SK-N-SH (cell line): Measurements from ENCODE around the gene SOD3.

Experiments used
- CTCF ChIP-seq: fragments of 200-600 bp; sonication (generic); IDR thresholded peaks from 2 replicates; pipeline ENCODE4 v1.6.1; 2017; ENCODE audit warnings: antibody characterized with exemption, mild to moderate bottlenecking, moderate library complexity
- FOXM1 ChIP-seq: IDR thresholded peaks from 2 replicates; pipeline ENCODE4 v1.4.0; 2012; ENCODE audit warnings: low read depth, mild to moderate bottlenecking
- GABPA ChIP-seq: IDR thresholded peaks from 2 replicates; pipeline ENCODE4 v1.4.0; 2012; ENCODE audit warnings: low read depth, mild to moderate bottlenecking
- MEF2A ChIP-seq: IDR thresholded peaks from 2 replicates; pipeline ENCODE4 v1.4.0; 2012; ENCODE audit warnings: low read depth, borderline replicate concordance
- PBX3 ChIP-seq: IDR thresholded peaks from 2 replicates; pipeline ENCODE4; 2012
- POLR2AphosphoS5 ChIP-seq: IDR thresholded peaks from 2 replicates; pipeline ENCODE4 v1.6.1; 2012; ENCODE audit warnings: low read depth, low read length
- RAD21 ChIP-seq: IDR thresholded peaks from 2 replicates; pipeline ENCODE4 v1.6.1; 2012; ENCODE audit warnings: mild to moderate bottlenecking, low read length
- SIN3A ChIP-seq: IDR thresholded peaks from 2 replicates; pipeline ENCODE4 v1.6.1; 2012; ENCODE audit warnings: low read depth, mild to moderate bottlenecking, low read length, moderate library complexity, borderline replicate concordance
- SMC3 ChIP-seq: IDR thresholded peaks from 2 replicates; pipeline ENCODE4 v1.6.1; 2012; ENCODE audit warnings: low read depth, low read length, improper control_type of control experiment
- TAF1 ChIP-seq: IDR thresholded peaks from 2 replicates; pipeline ENCODE4 v1.6.1; 2012; ENCODE audit warnings: low read depth, mild to moderate bottlenecking, low read length, moderate library complexity, borderline replicate concordance
- USF1 ChIP-seq: IDR thresholded peaks from 2 replicates; pipeline ENCODE4 v1.4.0; 2012; ENCODE audit warnings: low read depth, borderline replicate concordance
- USF2 ChIP-seq: fragments of 150-350 bp; IDR thresholded peaks from 2 replicates; pipeline ENCODE4 v1.6.1; 2017; ENCODE audit warnings: antibody characterized with exemption, low read length, low read depth, borderline replicate concordance

GRCh38 chr4:24795666-24796381 is 451 bp downstream of the SOD3 start:
- no peak for TF ChIP-seq CTCF
- no peak for TF ChIP-seq FOXM1
- no peak for TF ChIP-seq POLR2AphosphoS5
- TF ChIP-seq USF2 = no peak
- TF ChIP-seq MEF2A = no peak
- TF ChIP-seq RAD21 = no peak
- TF ChIP-seq GABPA = no peak
- no peak for TF ChIP-seq SMC3
- TF ChIP-seq PBX3 = no peak
- no peak for TF ChIP-seq USF1
- no peak for TF ChIP-seq TAF1
- no peak for TF ChIP-seq SIN3A
